ENCODE data around the gene TMEM163. TPM values are rescaled to one million over a fixed set of nuclear protein-coding genes. Genes with fewer than 3 reads are reported as not detected.

TMEM163 gene
- total RNA-seq, 2 experiments from 2014 or later: 0.51 TPM; not detected in 1

GRCh38 chr2:134600208-134600607 is 118.6 kb downstream of the TMEM163 start:
- H3K4me1 ChIP-seq (ENCODE audit: insufficient read depth, low read length, poor library complexity, severe bottlenecking): no peaks in the 10 kb centered on the region
- intact Hi-C loops (cut with micrococcal nuclease; ENCODE audit: unreplicated experiment): no loop called here
- BruUV-seq (replicated peaks): no TSS peak
- no peaks in the 10 kb centered on the region for H3K36me3 ChIP-seq (ENCODE audit: insufficient read depth, low read length)
- H3K27ac ChIP-seq (ENCODE audit: low read depth, low read length, poor library complexity, severe bottlenecking): no peak overlapping the region
- DNase-seq (ENCODE audit: low spot score): no peak
- H3K4me2 ChIP-seq (ENCODE audit: low read length): no peak overlapping the region
- no peak overlapping the region for H3K4me3 ChIP-seq (ENCODE audit: low read depth, low read length, poor library complexity, severe bottlenecking)
- no peaks in the 10 kb centered on the region for H3K79me2 ChIP-seq (ENCODE audit: insufficient read depth, low read depth, low read length)
- H4K20me1 ChIP-seq (ENCODE audit: insufficient read depth, low read length): no peaks in the 10 kb centered on the region
- no peak for TF ChIP-seq EZH2phosphoT487 (IDR thresholded peaks at IDR 0.05; ENCODE audit: borderline replicate concordance, low read depth, low read length)
- TF ChIP-seq CTCF (conservative IDR thresholded peaks at IDR 0.05; ENCODE audit: low read length): no peak
- no peak overlapping the region for H2AFZ ChIP-seq (ENCODE audit: low read length)
- H3K9me3 ChIP-seq (ENCODE audit: low read length): no peaks in the 10 kb centered on the region
- POLR2A ChIA-PET: no interaction called here
- H3K9me2 ChIP-seq (ENCODE audit: insufficient read depth, low read length): no peaks in the 10 kb centered on the region
- CTCF ChIA-PET (ENCODE audit: unreplicated experiment): no interaction called here

- H3K79me2 ChIP-seq (ENCODE audit: insufficient read depth, low read depth, low read length): no peaks in the 10 kb centered on the region
- H3K4me2 ChIP-seq (ENCODE audit: low read length): no peak overlapping the region
- H3K9me2 ChIP-seq (ENCODE audit: insufficient read depth, low read length): no peaks in the 10 kb centered on the region
- H3K4me1 ChIP-seq (ENCODE audit: insufficient read depth, low read length, poor library complexity, severe bottlenecking): no peaks in the 10 kb centered on the region
- POLR2A ChIA-PET: interaction anchor here (0.6 to 1.2 kb wide), 4 partner anchors 15 to 1157 kb away, joined by 3 to 6 read pairs (median 3); no protein-coding TSS in a partner anchor
- H3K36me3 ChIP-seq (ENCODE audit: insufficient read depth, low read length): no peaks in the 10 kb centered on the region
- H3K4me3 ChIP-seq (ENCODE audit: low read depth, low read length, poor library complexity, severe bottlenecking): no peak overlapping the region
- CTCF ChIA-PET (ENCODE audit: unreplicated experiment): no interaction called here
- no peak for DNase-seq (ENCODE audit: low spot score)
- no peak overlapping the region for H2AFZ ChIP-seq (ENCODE audit: low read length)
- H4K20me1 ChIP-seq (ENCODE audit: insufficient read depth, low read length): no peaks in the 10 kb centered on the region
- intact Hi-C loops (cut with micrococcal nuclease; ENCODE audit: unreplicated experiment): no loop called here
- no peak for TF ChIP-seq CTCF (conservative IDR thresholded peaks at IDR 0.05; ENCODE audit: low read length)
- no peak overlapping the region for H3K27ac ChIP-seq (ENCODE audit: low read depth, low read length, poor library complexity, severe bottlenecking)
- no peaks in the 10 kb centered on the region for H3K9me3 ChIP-seq (ENCODE audit: low read length)
- BruUV-seq (replicated peaks): no TSS peak
Observed at GRCh38 chr2:134599236-134599635, 119.6 kb downstream of the TMEM163 start.

GRCh38 chr2:134594399-134594798 is 124.4 kb downstream of the TMEM163 start:
- H3K36me3 ChIP-seq (ENCODE audit: insufficient read depth, low read length): no peaks in the 10 kb centered on the region
- H3K27ac ChIP-seq (ENCODE audit: low read depth, low read length, poor library complexity, severe bottlenecking): no peak overlapping the region
- POLR2A ChIA-PET: interaction anchor here (0.6 to 0.7 kb wide), 2 partner anchors 75 to 626 kb away, joined by 3 to 4 read pairs; no protein-coding TSS in a partner anchor
- no peaks in the 10 kb centered on the region for H3K9me2 ChIP-seq (ENCODE audit: insufficient read depth, low read length)
- no peak overlapping the region for H3K4me2 ChIP-seq (ENCODE audit: low read length)
- intact Hi-C loops (cut with micrococcal nuclease; ENCODE audit: unreplicated experiment): no loop called here
- H3K9me3 ChIP-seq (ENCODE audit: low read length): no peaks in the 10 kb centered on the region
- no TSS peak for BruUV-seq (replicated peaks)
- TF ChIP-seq EZH2phosphoT487 (IDR thresholded peaks at IDR 0.05; ENCODE audit: borderline replicate concordance, low read depth, low read length) (no peak), CTCF (conservative IDR thresholded peaks at IDR 0.05; ENCODE audit: low read length) (no peak)
- H3K79me2 ChIP-seq (ENCODE audit: insufficient read depth, low read depth, low read length): no peaks in the 10 kb centered on the region
- DNase-seq (ENCODE audit: low spot score): no peak
- H2AFZ ChIP-seq (ENCODE audit: low read length): no peak overlapping the region
- CTCF ChIA-PET (ENCODE audit: unreplicated experiment): no interaction called here
- no peak overlapping the region for H3K4me3 ChIP-seq (ENCODE audit: low read depth, low read length, poor library complexity, severe bottlenecking)
- no peaks in the 10 kb centered on the region for H3K4me1 ChIP-seq (ENCODE audit: insufficient read depth, low read length, poor library complexity, severe bottlenecking)
- H4K20me1 ChIP-seq (ENCODE audit: insufficient read depth, low read length): no peaks in the 10 kb centered on the region

Data from OCI-LY7 (cell line).